Measurements from ENCODE around the gene LRRC63. TPM values are rescaled to one million over a fixed set of nuclear protein-coding genes. Genes with fewer than 3 reads are reported as not detected.

The LRRC63 gene
- total RNA-seq, 4 donors from 2014 or later, result 0.11 to 0.13 TPM; not detected in 2

GRCh38 chr13:46166947-46167610, 44.6 kb upstream of the LRRC63 start:
- H3K4me3 ChIP-seq (replicated peaks in 1 of 3), result no peak overlapping the region
- no peaks in the 10 kb centered on the region for H3K4me1 ChIP-seq
- WGBS, 2 donors, result 64 to 65% methylated on average over 3 of the region's 3 CpGs
- no peaks in the 10 kb centered on the region for H3K27me3 ChIP-seq
- H3K9me3 ChIP-seq, result no peaks in the 10 kb centered on the region
- TF ChIP-seq CTCF (IDR thresholded peaks at IDR 0.05) (no peak), POLR2A (IDR thresholded peaks at IDR 0.05) (no peak)
- H3K36me3 ChIP-seq, result no peaks in the 10 kb centered on the region
- intact Hi-C loops (cut with DNase I), result no loop called here
- DNase-seq, result no peak
- no peak overlapping the region for H3K27ac ChIP-seq

GRCh38 chr13:46168341-46168740, 43.4 kb upstream of the LRRC63 start:
- Histone ChIP-seq H3K4me3 (replicated peaks in 1 of 3) (no peak overlapping the region), H3K36me3 (no peaks in the 10 kb centered on the region), H3K4me1 (no peaks in the 10 kb centered on the region), H3K9me3 (no peaks in the 10 kb centered on the region), H3K27me3 (no peaks in the 10 kb centered on the region), H3K27ac (no peak overlapping the region)
- DNase-seq, result no peak
- intact Hi-C loops (cut with DNase I), result no loop called here
- 61 to 67% methylated on average over 8 of the region's 8 CpGs for WGBS, 2 donors
- TF ChIP-seq POLR2A (IDR thresholded peaks at IDR 0.05) (no peak), CTCF (IDR thresholded peaks at IDR 0.05) (no peak)

GRCh38 chr13:46168783-46169182, 42.9 kb upstream of the LRRC63 start:
- no peak overlapping the region for H3K4me3 ChIP-seq (replicated peaks in 1 of 3)
- DNase-seq, result no peak
- no peak for TF ChIP-seq CTCF (IDR thresholded peaks at IDR 0.05)
- TF ChIP-seq POLR2A (IDR thresholded peaks at IDR 0.05), result no peak
- H3K9me3 ChIP-seq, result no peaks in the 10 kb centered on the region
- H3K4me1 ChIP-seq, result no peaks in the 10 kb centered on the region
- no peaks in the 10 kb centered on the region for H3K36me3 ChIP-seq
- WGBS, 2 donors, result 56% methylated on average over 1 of the region's 1 CpG
- H3K27me3 ChIP-seq, result no peaks in the 10 kb centered on the region
- intact Hi-C loops (cut with DNase I), result no loop called here
- no peak overlapping the region for H3K27ac ChIP-seq

- Histone ChIP-seq H3K9me3 (no peaks in the 10 kb centered on the region), H3K4me1 (no peaks in the 10 kb centered on the region), H3K4me3 (replicated peaks in 1 of 3) (no peak overlapping the region), H3K27me3 (no peaks in the 10 kb centered on the region), H3K36me3 (no peaks in the 10 kb centered on the region), H3K27ac (no peak overlapping the region)
- intact Hi-C loops (cut with DNase I), result no loop called here
- TF ChIP-seq CTCF (IDR thresholded peaks at IDR 0.05) (no peak), POLR2A (IDR thresholded peaks at IDR 0.05) (no peak)
- WGBS, 2 donors, result 97 to 98% methylated on average over 2 of the region's 2 CpGs
- no peak for DNase-seq
Measured at GRCh38 chr13:46169758-46170157, 42.0 kb upstream of the LRRC63 start.

- Histone ChIP-seq H3K27ac (no peak overlapping the region), H3K27me3 (no peaks in the 10 kb centered on the region)
- DNase-seq, result no peak
Measured at GRCh38 chr13:46170268-46170667, 41.5 kb upstream of the LRRC63 start.

More at GRCh38 chr13:46170268-46170667, 41.5 kb upstream of the LRRC63 start:
- H3K9me3 ChIP-seq, result no peaks in the 10 kb centered on the region
- intact Hi-C loops (cut with DNase I), result no loop called here
- H3K4me3 ChIP-seq (replicated peaks in 1 of 3), result no peak overlapping the region
- 62 to 68% methylated on average over 5 to 7 of the region's 7 CpGs for WGBS, 2 donors
- TF ChIP-seq CTCF (IDR thresholded peaks at IDR 0.05) (no peak), POLR2A (IDR thresholded peaks at IDR 0.05) (no peak)
- no peaks in the 10 kb centered on the region for H3K36me3 ChIP-seq
- no peaks in the 10 kb centered on the region for H3K4me1 ChIP-seq

Data from thyroid gland (tissue), 4 donors.